SK-N-SH (cell line): ENCODE data around the gene GRK5.

Experiments
- POLR2AphosphoS5 ChIP-seq: IDR thresholded peaks from 2 replicates; pipeline ENCODE4 v1.6.1; 2012; ENCODE audit warnings: low read depth, low read length
- RFX5 ChIP-seq: IDR thresholded peaks from 2 replicates; pipeline ENCODE4 v1.6.1; 2012; ENCODE audit warnings: mild to moderate bottlenecking, improper control_type of control experiment, low read length
- TF ChIP-seq, protein P1 (sequence below): fragments of 200-600 bp; sonication (generic); IDR thresholded peaks from 2 replicates; pipeline ENCODE4 v1.6.1; 2017; ENCODE audit warnings: antibody characterized with exemption, mild to moderate bottlenecking, moderate library complexity

DNA sequence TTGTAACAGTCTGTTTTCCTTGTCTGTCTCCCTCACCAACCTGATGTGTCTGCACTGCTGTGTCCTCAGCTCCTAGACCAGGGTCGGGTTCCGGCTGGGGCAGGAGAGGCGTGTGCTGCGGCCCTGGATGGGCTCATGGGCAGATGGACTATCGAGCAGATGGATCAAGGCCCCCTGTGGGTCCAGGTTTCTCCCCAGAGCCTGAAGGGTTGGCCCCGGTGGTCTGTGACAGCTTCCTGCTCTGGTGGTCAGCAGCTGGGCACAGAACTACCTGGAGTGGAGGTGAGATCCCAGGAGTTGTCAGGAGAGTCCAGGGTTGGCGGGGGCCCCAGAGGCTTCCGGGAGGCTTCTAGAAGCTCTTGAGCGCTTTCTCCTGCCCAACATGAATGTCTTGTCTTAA, 75.1 kb downstream of the GRK5 start:
- no peak for TF ChIP-seq RFX5
- TF ChIP-seq, protein P1, sequence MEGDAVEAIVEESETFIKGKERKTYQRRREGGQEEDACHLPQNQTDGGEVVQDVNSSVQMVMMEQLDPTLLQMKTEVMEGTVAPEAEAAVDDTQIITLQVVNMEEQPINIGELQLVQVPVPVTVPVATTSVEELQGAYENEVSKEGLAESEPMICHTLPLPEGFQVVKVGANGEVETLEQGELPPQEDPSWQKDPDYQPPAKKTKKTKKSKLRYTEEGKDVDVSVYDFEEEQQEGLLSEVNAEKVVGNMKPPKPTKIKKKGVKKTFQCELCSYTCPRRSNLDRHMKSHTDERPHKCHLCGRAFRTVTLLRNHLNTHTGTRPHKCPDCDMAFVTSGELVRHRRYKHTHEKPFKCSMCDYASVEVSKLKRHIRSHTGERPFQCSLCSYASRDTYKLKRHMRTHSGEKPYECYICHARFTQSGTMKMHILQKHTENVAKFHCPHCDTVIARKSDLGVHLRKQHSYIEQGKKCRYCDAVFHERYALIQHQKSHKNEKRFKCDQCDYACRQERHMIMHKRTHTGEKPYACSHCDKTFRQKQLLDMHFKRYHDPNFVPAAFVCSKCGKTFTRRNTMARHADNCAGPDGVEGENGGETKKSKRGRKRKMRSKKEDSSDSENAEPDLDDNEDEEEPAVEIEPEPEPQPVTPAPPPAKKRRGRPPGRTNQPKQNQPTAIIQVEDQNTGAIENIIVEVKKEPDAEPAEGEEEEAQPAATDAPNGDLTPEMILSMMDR: no peak
- no peak for TF ChIP-seq POLR2AphosphoS5
